ENCODE measurements around the gene EDN3.

EDN3 gene, protein sequence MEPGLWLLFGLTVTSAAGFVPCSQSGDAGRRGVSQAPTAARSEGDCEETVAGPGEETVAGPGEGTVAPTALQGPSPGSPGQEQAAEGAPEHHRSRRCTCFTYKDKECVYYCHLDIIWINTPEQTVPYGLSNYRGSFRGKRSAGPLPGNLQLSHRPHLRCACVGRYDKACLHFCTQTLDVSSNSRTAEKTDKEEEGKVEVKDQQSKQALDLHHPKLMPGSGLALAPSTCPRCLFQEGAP

DNA sequence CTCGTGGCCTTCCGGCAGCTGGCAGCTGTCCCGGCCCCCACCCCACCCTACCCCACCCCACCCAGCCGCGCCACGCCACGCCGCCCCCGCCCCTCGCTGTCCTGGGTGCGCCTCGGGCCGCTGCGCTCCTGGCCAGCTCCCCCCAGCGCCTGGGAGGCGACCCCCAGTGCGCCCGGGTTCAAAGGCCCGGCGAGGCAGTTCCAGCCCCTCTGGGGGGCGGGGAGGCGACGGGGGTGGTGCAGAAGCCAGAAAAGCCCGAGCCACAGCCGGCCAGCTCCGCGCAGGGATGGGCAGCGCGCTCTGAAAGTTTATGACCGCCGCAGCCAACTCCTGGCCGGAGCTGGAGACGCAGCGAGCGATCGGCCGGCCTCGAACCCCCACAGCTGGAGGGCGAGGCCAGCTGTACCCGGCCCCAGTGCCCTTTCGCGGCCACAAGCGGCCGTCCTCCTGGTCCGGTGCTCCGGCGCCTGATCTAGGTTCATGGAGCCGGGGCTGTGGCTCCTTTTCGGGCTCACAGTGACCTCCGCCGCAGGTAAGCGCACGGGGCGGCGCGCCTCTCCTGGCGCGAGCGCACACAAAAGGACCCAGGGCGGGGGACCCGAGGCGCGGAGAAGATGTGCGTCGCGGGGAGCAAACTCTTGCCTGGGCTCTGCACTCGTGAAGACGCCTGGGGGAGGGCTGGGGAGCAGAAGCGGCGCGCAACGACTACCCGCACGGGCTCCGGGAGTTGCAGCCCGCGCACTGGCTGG lies at the start of gene EDN3:
EDN3 (plus strand) TSS at position 279 of the 749 bp plus-strand sequence; CDS start at position 481, 202 bp downstream.
- no peak for DNase-seq (ENCODE audit: low spot score)

DNA sequence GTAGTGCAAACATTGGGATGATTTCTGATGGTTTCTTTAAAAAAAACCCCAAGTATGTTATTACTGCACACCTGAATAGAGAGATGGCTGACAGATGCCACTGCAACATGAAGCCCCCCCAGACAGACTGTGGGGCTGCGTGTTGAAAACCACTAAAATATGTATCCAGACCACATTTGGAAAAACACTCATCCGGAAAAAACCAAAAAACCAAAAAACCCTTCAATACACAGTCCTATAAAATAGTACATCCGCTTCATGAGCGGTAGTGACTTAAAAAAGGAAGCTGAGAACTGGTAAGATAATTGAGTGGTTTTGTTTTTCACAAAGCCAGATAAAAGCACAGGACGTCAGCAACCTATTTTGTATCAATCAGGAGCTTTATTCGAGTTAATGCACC lies 47.1 kb upstream of the EDN3 start:
- DNase-seq (ENCODE audit: low spot score), result no peak

DNA sequence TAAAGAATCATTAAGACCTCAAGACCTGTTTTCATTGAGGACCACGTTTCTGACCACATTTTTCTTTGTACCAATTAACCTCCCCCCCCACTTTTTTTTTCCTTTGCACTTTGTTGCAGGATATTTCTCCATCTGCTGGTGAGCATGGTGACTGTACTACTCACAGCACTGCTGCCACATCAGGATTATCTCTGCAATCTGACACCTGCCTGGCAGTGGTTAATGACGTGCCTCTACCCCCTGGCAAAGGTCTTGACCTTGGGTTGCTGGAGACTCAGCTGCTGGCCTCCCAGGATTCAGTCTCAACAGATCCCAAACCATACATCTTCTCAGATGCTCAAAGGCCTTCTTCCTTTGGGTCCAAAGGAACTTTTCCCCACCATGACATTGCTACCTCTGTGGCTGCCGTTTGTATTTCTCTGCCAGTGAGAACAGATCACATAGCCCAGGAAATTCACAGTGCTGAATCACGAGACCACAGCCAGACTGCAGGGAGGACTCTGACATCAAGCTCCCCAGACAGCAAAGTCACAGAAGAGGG lies 46.6 kb upstream of the EDN3 start:
- DNase-seq (ENCODE audit: low spot score), result no peak

DNA sequence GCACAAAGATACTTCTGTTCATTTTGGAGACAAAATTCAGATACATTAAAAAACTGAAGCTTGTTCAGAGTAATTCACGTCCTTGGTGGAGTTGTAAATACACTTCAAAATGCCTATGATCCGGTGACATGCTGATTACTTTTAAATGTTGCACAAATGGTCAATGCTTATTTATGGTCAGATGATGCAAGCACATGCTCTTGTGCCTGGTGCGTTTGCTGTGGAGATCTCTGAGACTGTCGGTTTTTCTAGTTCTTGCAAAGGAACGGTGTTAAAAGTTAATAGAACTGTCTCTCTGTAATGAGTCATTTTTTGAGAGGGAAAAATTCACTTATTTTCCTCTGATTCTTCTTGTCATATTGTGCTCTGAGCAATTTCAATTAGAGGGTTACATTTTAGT lies 45.2 kb upstream of the EDN3 start:
- no peak for DNase-seq (ENCODE audit: low spot score)

DNA sequence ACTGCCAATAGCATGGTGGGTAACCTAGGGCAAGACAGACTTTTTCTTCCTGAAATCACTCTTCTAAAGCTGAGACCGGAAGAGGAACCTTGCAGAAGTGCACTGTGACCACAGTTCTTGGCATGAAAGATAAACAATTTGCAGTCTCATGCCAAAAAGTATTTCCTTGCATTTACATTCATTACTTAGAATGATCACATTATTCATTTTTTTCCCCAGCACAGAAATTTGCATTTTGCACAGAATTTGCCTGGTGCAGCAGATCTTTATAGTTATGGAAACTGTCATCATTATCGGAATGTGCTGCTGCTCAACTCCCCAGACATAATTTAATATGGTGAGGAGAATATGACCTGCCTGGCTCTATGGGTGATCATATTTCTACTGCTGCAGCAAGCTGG lies 42.2 kb upstream of the EDN3 start:
- no peak for DNase-seq (ENCODE audit: low spot score)

DNA sequence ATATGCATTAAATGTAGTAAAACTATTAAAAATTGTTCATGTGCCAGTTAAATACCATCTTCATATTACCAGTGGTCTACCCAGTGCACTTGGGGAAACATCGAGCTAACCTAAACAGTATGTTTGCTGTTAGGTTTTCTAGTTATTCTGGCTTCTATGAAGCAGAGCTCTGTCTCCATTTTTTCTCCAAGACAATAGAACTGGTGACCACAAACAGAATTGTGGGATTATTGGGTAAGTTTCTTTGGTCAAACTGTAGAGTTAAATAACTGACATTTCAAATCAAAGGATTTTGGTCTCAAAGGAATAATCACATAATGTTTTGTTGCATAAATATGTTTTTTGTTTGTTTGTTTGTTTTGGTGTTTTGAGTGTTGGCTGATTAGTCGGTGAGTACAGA lies 40.5 kb upstream of the EDN3 start:
- DNase-seq (ENCODE audit: low spot score), result no peak

DNA sequence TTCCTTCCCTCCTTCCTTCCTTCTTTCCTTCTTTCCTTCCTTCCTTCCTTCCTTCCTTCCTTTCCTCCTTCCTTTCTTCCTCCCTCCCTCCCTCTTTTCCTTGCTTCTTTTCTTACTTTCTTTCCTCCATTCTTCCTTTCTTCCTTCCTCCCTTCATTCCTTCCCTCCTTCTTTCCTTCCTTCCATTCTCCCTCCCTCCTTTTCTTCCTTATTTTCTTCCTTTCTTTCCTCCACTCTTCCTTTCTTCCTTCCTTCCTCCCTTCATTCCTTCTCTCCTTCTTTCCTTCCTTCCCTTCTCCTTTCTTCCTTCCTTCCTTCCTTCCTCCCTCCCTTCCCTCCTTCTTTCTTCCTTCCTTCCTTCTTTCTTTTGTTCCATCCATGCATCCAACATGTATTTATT lies 35.1 kb upstream of the EDN3 start:
- DNase-seq (ENCODE audit: low spot score), result no peak

DNA sequence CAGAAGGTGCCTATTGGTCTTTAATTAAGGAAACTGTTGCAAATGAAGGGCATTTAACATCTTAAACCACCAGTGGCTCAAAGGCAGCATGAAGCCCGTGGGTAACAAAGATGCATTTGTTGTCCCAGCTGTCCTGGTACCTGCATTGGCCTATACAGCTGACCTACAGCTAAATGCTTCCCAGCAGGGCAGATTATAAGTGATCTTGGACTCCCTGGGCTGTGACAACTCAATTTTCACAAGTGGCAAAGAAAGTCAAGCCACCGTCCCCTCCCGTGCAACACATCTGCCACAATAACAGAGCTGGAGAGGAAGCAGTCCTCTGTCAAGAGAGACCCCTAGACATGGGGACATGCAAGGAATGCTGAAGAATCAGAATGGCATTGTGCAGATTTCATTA lies 31.5 kb upstream of the EDN3 start:
- DNase-seq (ENCODE audit: low spot score), result no peak

DNA sequence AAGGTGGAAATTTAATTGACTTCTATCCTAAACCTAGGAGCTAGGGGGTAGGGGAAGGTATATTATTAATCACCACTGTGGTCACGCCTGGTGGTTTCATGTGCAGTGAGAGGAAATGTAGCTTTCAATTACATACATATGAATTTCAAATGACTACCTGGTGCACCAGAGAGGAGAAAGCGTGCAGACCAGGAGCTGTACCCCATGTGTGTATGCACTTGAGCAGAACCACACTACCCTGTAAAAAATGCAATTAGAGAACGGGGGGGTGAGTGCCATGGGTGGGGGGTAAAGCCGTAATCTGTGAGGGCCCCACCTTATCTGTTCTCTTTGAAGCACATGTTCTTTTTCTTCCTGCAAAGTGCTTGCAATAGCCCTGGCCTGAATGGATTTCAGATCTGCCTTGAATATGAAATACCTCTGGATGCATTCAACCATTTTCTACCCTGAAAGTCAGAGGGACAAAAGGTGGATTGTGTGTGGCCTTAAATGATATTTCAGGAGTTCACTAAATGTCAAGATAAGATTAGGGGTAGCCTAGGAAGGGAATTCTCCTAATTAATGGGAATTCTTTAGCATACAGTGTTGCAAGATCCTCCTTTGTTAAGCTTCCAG lies 30.9 kb upstream of the EDN3 start:
- no peak for DNase-seq (ENCODE audit: low spot score)

DNA sequence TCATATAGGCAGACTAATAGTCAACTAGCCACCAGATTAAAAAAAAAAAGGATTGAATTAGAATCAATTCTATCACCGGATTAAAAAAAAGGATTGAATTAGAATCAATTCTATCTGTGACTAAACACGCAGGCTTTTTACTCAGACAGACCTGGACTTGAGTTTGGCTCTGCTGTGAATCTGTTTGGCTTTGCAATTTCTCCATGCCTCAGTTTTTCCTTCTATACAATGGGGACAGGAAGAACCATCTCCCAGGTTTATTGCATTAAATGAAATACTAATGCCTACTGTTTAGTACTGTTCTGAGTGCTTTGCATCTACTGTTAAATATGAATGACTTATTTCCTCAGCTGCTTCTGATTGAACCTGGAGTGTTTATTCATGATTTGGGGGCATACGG lies 30.0 kb upstream of the EDN3 start:
- DNase-seq (ENCODE audit: low spot score), result no peak

DNA sequence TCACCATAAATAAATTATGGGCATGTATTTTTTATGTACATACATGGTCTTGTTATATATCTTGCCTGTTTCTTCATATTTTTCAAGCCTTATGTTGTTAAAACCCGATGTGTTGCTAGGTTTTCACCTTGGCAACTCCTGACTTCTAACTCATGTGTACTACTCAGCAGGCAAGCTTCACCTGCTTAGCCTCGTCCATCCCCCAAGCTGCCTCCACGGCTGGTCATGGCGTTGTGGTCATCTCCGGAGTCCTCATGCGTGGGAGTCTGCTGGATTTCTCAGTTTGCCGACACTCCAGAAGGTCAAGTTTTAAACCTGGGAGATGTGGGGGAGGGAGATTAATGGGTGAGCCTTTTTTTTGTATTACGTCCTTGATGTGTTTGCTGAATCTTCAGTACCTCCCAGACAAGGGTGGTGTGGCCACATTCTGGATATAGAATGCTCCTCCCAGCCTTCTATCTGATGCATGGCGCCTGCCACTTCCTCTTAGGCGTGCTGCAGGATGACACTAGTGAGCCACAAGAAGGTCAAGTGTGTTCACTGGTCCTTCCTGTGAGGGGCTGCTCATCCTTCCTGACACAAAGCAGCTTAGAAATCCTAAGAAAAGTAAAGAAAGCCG lies 26.6 kb upstream of the EDN3 start:
- DNase-seq (ENCODE audit: low spot score), result no peak

DNA sequence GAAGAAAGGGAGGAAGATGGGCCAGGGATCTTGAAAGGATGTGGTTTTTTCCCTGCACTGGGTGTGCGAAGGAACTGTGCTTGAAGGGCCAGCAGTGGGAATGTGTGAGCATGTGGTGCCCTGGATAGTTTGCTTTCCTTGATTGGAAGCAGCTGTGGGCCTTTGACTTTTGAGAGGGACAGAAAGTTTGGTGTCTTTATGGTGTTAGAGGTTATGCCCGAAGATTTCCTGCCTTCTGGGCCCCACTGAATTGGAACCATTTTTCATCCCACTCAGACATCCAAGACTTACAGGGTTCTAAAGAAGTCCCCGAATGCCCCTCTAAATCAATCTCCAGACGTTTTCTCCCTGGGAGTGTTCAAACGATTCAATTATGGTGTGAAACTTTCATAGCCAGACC lies 23.5 kb upstream of the EDN3 start:
- DNase-seq (ENCODE audit: low spot score), result no peak

DNA sequence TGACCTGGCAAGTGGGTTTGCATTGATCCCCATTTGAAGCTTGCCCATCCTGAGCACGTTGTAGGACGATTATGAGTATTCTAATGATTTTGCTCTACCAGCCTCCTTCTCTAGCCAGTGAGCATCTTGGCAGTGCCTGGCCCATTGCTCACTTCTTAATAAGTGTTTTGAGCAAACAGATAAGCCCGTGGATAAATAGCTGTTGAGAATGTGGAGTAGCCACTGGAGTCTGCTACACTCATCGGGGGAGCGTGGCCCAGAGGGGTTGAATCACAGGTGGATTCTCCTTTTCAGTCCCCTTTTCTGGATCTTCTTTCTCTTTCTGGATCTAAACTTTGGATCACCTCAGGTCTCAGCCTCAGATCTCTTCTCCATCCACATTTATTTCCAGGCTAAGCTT lies 15.9 kb upstream of the EDN3 start:
- DNase-seq (ENCODE audit: low spot score), result no peak

DNA sequence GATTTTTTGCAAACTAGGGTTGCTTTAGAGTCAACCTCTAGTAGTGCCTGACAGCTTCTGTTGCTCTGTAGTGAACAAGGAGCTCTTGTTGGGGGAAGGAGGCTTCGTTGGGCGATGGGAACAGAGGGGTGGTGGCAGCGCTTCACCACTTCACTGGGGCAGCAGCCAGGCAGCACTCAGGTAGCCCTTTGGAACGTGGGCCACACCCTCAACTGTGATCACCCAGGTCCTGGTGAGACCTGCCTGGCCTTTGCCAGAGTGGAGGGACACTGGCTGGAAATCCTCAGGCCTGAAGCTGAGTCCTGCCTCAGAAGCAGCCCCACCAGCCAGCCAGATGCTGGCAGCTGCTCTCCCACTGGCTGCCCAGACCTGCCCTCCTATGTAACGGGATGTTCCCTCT lies 10.4 kb upstream of the EDN3 start:
- DNase-seq (ENCODE audit: low spot score), result no peak

DNA sequence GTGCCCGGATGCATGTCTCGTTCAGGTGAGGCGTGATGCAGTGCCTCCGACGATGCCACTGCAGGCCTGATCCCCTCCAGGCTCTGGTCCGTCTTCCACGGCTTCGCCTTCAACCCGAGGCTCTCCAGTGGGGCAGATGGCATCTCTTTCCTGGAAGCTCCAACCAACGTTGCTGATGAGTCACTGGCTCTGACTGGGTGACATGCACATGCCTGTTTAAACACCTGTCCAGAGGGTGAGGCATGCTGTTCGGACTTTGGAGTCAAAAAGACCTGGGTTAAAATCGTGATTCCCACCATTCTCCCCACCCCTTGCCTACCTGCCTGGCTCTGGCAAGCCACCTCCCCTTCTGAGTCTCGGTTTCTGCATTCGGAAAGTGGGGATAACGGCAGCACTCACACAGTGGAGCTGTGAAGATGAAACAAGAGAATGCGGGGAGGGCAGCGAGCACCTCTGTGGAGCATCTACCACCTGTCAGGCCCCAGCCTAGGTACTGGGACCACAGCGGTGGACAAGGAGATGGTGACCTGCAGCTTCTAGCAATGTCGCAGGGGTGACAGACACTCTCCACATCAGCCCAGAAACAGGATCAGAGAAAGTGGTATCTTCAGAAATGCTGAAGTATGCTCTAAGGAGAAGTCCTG lies 8.5 kb upstream of the EDN3 start:
- no peak for DNase-seq (ENCODE audit: low spot score)

DNA sequence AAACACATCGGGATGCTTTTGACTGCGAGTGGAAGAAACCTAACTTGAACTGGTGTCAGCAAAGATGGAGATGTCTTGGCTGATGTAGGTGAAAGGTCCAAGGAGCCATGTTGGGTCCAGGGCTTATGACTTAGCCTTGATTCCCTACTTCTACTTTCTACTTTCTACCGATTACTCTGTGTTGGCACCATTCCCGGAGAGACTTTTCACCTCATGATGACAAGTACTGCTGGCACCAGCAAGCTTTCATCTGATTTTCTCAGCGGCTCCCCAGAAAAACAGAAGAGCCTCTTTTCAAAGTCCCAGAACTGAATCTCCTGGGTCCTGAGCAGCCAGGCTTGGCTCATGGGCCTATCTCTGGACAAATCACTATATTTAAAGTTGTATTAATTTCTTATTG lies 4.9 kb upstream of the EDN3 start:
- no peak for DNase-seq (ENCODE audit: low spot score)

DNA sequence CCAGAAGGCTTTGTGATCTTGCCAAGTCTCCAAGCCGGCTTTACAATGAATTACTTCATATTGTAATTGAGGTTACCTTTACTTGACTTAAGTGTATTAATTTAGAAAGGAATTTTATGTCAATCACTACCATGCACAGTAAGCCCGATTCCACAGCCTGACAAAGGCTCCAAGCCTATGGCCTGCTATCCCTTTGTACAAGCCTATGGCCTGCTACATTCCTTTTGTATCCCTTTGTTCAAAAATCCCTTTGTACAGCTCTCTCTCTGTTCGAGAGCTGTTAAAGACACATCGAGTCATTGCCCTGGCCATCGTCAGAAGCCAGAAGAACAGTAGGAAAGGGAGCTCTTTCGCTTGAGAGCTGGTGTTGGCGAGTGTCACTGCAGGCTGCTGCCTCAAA lies 2.7 kb upstream of the EDN3 start:
- DNase-seq (ENCODE audit: low spot score), result no peak

DNA sequence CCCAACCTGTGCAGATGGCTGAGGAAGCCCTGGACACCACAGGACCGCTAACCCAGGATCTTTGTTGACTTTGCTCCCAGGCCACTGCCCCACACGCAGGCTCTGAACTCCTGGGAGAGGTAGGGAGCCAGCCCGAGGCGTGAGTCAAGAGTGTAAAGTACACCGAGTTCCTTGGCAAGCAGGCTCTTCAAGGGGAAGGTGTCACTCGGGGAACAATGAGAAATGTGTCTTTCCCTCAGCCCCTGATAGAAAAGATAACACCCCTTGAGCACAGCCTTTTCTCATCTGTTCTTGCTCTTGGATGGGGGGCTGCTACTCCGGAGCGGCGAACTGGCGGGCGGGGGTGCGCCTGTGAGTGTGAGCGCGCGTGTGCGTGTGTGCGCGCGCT lies 472 bp upstream of the EDN3 start:
- DNase-seq (ENCODE audit: low spot score), result no peak

DNA sequence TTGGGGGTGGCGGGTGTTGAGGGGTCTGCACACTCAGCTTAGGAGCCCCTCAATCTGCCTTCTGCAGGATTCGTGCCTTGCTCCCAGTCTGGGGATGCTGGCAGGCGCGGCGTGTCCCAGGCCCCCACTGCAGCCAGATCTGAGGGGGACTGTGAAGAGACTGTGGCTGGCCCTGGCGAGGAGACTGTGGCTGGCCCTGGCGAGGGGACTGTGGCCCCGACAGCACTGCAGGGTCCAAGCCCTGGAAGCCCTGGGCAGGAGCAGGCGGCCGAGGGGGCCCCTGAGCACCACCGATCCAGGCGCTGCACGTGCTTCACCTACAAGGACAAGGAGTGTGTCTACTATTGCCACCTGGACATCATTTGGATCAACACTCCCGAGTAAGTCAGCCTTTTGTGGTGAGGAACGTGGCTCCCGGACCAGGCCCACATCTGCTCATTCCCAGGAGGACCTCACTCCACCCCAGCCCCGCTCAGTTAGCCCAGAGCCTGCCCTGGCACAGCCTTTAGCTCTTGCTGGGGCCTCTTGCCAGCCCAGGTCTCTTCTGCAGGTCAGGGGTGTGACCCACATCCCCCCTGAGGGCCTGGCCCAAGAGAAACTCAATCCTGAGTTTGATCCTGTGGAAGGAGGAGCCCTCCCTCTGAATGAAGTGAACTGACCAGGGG lies 1.1 kb downstream of the EDN3 start:
- DNase-seq (ENCODE audit: low spot score), result no peak

DNA sequence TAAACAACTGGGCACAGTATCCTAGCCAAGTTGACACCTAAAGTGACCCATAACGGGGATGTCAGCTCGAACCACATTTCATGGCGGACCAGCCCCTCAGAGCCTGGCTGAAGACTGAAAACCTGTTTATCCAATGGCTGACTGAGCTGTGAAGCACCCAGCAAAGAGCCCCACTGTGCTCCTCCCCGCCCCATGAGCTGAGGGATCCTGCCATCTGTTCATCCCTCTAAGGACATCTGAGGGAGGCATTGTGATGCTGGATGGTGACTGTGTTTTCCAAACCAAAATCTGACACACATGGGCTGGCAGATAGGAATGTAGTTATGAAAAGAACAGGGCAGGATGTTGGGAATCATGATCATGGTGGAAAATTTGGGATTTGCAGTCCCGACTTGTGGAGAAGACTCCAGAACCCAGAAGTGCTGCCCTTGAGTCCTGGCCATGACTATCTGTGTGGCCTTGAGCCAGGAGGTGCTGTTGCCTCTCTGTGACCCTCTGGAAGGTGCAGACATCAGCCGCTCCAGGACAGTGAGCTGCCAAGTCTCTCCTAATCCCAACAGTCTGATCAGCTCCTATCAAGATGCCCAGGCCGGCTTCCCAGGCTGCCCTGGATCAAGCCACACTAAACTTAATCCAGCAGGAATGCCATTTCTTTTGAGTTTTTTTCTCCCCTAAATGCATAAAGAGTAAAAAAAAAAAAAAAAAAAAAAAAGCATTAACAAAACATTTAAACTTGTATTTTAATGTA lies 5.7 kb downstream of the EDN3 start:
- no peak for DNase-seq (ENCODE audit: low spot score)

DNA sequence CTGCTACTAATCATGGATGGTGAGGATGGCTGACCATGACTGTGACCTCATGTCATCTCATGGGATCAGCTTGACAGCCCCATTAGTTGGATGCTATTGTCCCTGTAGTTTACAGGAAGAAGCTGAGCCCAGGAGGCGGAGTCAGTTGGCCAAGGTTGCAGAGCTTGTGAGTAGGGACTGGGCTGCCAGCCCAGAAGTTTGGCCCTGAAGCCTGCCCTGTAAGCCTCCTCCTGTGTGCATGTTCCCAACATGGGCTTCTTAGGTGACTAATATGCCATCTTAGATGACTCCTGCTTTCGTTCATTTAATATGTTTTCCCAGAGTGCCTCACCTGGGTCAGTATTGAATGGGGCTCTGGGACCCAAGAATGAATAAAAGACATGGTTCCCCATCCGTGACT lies 6.9 kb downstream of the EDN3 start:
- DNase-seq (ENCODE audit: low spot score), result no peak
